GM23338 (cell line): Measurements from ENCODE around the gene XPNPEP1. TPM values are rescaled to one million over a fixed set of nuclear protein-coding genes. Genes with fewer than 3 reads are reported as not detected.

Source experiments
- ATAC-seq: fragments of 200-7000 bp; cut with Tn5 transposase; 3 replicates; pipeline ENCODE4 v1.9.1; 2020
- DNase-seq: peaks from one replicate; pipeline ENCODE4 v3.0.0-alpha.2; 2015; ENCODE audit warnings: low spot score
- H2AFZ ChIP-seq: fragments of 200-600 bp; sonication (generic); 2 replicates; pipeline ENCODE4 v1.8.0; 2016; ENCODE audit warnings: antibody characterized with exemption, mild to moderate bottlenecking, moderate library complexity
- H3F3A ChIP-seq: fragments of 200-600 bp; sonication (generic); replicated peaks from 2 replicates; pipeline ENCODE4 v1.8.0; 2017; ENCODE audit warnings: antibody characterized with exemption, mixed run types, low read depth
- H3K27ac ChIP-seq: fragments of 200-600 bp; sonication (generic); 2 replicates; pipeline ENCODE4 v1.6.1; 2016; ENCODE audit warnings: low read depth
- H3K27me3 ChIP-seq: fragments of 200-600 bp; sonication (generic); 2 replicates; pipeline ENCODE4 v1.8.0; 2016; ENCODE audit warnings: mild to moderate bottlenecking, mixed run types, moderate library complexity; ENCODE audit not compliant: insufficient read depth
- H3K36me3 ChIP-seq: fragments of 200-600 bp; sonication (generic); 2 replicates; pipeline ENCODE4 v1.8.0; 2016; ENCODE audit warnings: mild to moderate bottlenecking; ENCODE audit not compliant: insufficient read depth
- H3K4me1 ChIP-seq: fragments of 200-600 bp; sonication (generic); 2 replicates; pipeline ENCODE4 v1.8.0; 2016; ENCODE audit warnings: mild to moderate bottlenecking, moderate library complexity; ENCODE audit not compliant: insufficient read depth
- H3K4me2 ChIP-seq: fragments of 200-600 bp; sonication (generic); 2 replicates; pipeline ENCODE4 v1.7.1; 2017; ENCODE audit warnings: mixed run types
- H3K4me3 ChIP-seq: fragments of 200-600 bp; sonication (generic); 2 replicates; pipeline ENCODE4 v1.6.1; 2016; ENCODE audit warnings: mixed run types
- H3K79me2 ChIP-seq: fragments of 200-600 bp; sonication (generic); replicated peaks from 2 replicates; pipeline ENCODE4 v1.8.0; 2017; ENCODE audit warnings: mild to moderate bottlenecking; ENCODE audit not compliant: insufficient read depth
- H3K9me2 ChIP-seq: fragments of 200-600 bp; sonication (generic); 2 replicates; pipeline ENCODE4 v1.8.0; 2017; ENCODE audit not compliant: insufficient read depth
- H4K20me1 ChIP-seq: fragments of 200-600 bp; sonication (generic); replicated peaks from 2 replicates; pipeline ENCODE4 v1.8.0; 2017; ENCODE audit warnings: mild to moderate bottlenecking; ENCODE audit not compliant: insufficient read depth
- H3K27ac Mint-ChIP-seq: 2 replicates; pipeline ENCODE4 v1.8.0; 2020; ENCODE audit warnings: inconsistent platforms, mild to moderate bottlenecking, moderate library complexity, mixed read lengths
- H3K27me3 Mint-ChIP-seq: 3 replicates; pipeline ENCODE4 v1.8.0; 2022; ENCODE audit warnings: low read depth, mild to moderate bottlenecking, moderate library complexity, mixed read lengths, inconsistent platforms; ENCODE audit not compliant: insufficient read depth, poor library complexity
- H3K36me3 Mint-ChIP-seq: 3 replicates; pipeline ENCODE4 v1.8.0; 2021; ENCODE audit warnings: low read depth, mild to moderate bottlenecking, inconsistent platforms, moderate library complexity, mixed read lengths
- H3K4me1 Mint-ChIP-seq: 3 replicates; pipeline ENCODE4 v1.8.0; 2020; ENCODE audit warnings: mild to moderate bottlenecking, inconsistent platforms, mixed read lengths
- H3K4me3 Mint-ChIP-seq: 3 replicates; pipeline ENCODE4 v1.8.0; 2021; ENCODE audit warnings: moderate library complexity, mild to moderate bottlenecking, inconsistent platforms, mixed read lengths
- H3K9me3 Mint-ChIP-seq: 3 replicates; pipeline ENCODE4 v1.8.0; 2020; ENCODE audit warnings: moderate library complexity, mild to moderate bottlenecking, inconsistent platforms, mixed read lengths
- CREB1 ChIP-seq: fragments of 250-450 bp; sonication (Bioruptor Pico); IDR thresholded peaks from 2 replicates; pipeline ENCODE4 v1.5.0; 2020; ENCODE audit warnings: low read depth, mild to moderate bottlenecking, moderate library complexity
- JUNB ChIP-seq: IDR thresholded peaks from one replicate; pipeline ENCODE4 v1.6.1; 2016; ENCODE audit warnings: antibody characterized with exemption; ENCODE audit not compliant: unreplicated experiment
- polyA plus RNA-seq: library from polyadenylated mRNA; unstranded; fragments of >200 nt; fragmentation: Nextera tagmentation; extraction: Ambion mirVana; gene quantifications from 2 replicates; pipeline ENCODE4 v1.2.1, GENCODE V29; 2016
- total RNA-seq: library from RNA; depleted of rRNA; stranded (reverse); fragments of >200 nt; shearing (Covaris generic); gene quantifications from 2 replicates; pipeline ENCODE4 v1.2.3, GENCODE V29; 2014
- TF ChIP-seq, protein P1 (sequence below): IDR thresholded peaks from one replicate; pipeline ENCODE4 v1.6.1; 2018; ENCODE audit warnings: antibody characterized with exemption; ENCODE audit not compliant: unreplicated experiment
- TF ChIP-seq, protein P2 (sequence below): fragments of 250-450 bp; sonication (Bioruptor Pico); IDR thresholded peaks from 2 replicates; pipeline ENCODE4 v1.5.0; 2020; ENCODE audit warnings: mild to moderate bottlenecking, moderate library complexity

XPNPEP1 gene
- total and polyA plus RNA-seq, 2 experiments from 2014 or later, result 17.5 to 55.8 TPM

DNA sequence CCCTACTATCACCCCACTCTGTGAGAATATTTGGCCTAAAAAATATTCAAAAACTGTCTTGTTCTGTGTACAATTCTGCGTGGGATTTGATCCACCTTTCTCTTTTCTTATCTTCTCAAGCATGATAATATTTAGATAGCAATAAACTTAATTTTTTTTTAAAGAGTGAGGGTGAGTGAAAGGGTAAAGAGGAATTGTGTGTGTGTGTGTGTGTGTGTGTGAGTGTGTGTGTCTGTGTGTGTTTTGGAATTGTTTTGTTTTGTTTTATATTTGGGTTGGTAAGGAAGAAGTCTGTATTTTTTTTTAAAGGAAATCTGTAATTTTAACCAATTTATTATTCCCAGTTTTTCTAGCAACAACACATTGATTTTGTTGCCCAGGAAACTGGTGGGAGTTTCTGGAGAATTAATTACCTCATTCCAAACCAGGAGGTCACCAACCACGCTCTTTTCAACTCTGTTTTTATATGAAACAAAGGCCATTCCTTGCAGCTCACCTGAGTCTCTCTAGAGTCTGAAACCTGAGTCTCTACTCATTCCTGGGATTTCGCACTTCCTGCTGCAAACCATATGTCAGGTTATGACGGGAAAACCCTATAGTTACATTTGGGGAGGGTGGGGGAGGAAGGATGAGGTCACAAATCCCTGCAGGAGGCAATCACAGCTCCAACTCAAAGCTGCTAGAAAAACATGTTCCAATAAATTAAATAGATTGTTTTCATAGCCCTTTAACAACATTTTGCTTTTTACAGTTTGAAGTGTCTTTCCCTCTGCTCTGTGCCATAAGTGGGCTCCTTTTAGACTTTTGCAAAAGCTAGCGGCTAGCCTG, 38.1 kb upstream of the XPNPEP1 start:
- Mint-ChIP-seq H3K9me3 (no peaks in the 10 kb centered on the region), H3K27me3 (peaks cover 2% of the 10 kb centered on the region), H3K27ac (peak overlapping the region; percentile 83), H3K4me1 (peaks cover 35% of the 10 kb centered on the region), H3K4me3 (no peak overlapping the region), H3K36me3 (no peaks in the 10 kb centered on the region)
- ATAC-seq (peak; percentile 74), DNase-seq (peak; percentile 77)
- TF ChIP-seq CREB1 (CRISPR knock-in tag), result peak; percentile 72
- TF ChIP-seq, protein P1, sequence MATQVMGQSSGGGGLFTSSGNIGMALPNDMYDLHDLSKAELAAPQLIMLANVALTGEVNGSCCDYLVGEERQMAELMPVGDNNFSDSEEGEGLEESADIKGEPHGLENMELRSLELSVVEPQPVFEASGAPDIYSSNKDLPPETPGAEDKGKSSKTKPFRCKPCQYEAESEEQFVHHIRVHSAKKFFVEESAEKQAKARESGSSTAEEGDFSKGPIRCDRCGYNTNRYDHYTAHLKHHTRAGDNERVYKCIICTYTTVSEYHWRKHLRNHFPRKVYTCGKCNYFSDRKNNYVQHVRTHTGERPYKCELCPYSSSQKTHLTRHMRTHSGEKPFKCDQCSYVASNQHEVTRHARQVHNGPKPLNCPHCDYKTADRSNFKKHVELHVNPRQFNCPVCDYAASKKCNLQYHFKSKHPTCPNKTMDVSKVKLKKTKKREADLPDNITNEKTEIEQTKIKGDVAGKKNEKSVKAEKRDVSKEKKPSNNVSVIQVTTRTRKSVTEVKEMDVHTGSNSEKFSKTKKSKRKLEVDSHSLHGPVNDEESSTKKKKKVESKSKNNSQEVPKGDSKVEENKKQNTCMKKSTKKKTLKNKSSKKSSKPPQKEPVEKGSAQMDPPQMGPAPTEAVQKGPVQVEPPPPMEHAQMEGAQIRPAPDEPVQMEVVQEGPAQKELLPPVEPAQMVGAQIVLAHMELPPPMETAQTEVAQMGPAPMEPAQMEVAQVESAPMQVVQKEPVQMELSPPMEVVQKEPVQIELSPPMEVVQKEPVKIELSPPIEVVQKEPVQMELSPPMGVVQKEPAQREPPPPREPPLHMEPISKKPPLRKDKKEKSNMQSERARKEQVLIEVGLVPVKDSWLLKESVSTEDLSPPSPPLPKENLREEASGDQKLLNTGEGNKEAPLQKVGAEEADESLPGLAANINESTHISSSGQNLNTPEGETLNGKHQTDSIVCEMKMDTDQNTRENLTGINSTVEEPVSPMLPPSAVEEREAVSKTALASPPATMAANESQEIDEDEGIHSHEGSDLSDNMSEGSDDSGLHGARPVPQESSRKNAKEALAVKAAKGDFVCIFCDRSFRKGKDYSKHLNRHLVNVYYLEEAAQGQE, result no peak
- no peak for TF ChIP-seq JUNB
- Histone ChIP-seq H3K4me2 (peak overlapping the region; percentile 15; the same call in 1 of the 2 replicates), H3K36me3 (no peaks in the 10 kb centered on the region), H4K20me1 (no peaks in the 10 kb centered on the region), H3K27me3 (no peaks in the 10 kb centered on the region), H3F3A (no peaks in the 10 kb centered on the region), H2AFZ (peak overlapping the region; percentile 75), H3K4me1 (peaks cover 18% of the 10 kb centered on the region), H3K9me2 (no peaks in the 10 kb centered on the region), H3K4me3 (no peak overlapping the region), H3K79me2 (no peaks in the 10 kb centered on the region), H3K27ac (peak overlapping the region; percentile 9; the same call in 1 of the 2 replicates)

DNA sequence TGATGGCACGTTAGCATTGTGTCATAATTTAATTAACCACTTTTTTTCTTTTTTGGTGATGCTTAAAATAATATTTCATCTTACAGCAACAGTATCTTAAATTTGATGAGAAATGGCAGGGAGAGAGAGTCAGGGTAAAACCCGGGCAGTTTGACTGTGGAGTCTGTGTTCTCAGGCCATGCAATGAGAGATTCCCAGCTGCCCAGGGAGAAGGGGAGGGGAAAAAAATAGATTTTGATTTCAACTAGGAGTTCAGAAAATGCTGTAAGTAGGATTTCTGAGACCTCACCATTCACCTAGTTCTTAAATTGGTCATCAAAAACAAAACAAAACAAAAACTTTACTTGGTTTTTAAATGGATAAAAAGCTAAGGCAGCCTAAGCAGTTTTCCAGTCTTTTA, 37.4 kb upstream of the XPNPEP1 start:
- H2AFZ ChIP-seq, result 0 out of 2 replicates have a peak overlapping the region, but pooled peaks have one; percentile 1
- no peaks in the 10 kb centered on the region for H4K20me1 ChIP-seq
- H3K9me2 ChIP-seq, result no peaks in the 10 kb centered on the region
- no peaks in the 10 kb centered on the region for H3K36me3 ChIP-seq
- H3K4me3 Mint-ChIP-seq, result no peak overlapping the region; the same call in 2 of the 3 replicates
- H3K4me1 ChIP-seq, result peaks cover 18% of the 10 kb centered on the region
- TF ChIP-seq, protein P2, sequence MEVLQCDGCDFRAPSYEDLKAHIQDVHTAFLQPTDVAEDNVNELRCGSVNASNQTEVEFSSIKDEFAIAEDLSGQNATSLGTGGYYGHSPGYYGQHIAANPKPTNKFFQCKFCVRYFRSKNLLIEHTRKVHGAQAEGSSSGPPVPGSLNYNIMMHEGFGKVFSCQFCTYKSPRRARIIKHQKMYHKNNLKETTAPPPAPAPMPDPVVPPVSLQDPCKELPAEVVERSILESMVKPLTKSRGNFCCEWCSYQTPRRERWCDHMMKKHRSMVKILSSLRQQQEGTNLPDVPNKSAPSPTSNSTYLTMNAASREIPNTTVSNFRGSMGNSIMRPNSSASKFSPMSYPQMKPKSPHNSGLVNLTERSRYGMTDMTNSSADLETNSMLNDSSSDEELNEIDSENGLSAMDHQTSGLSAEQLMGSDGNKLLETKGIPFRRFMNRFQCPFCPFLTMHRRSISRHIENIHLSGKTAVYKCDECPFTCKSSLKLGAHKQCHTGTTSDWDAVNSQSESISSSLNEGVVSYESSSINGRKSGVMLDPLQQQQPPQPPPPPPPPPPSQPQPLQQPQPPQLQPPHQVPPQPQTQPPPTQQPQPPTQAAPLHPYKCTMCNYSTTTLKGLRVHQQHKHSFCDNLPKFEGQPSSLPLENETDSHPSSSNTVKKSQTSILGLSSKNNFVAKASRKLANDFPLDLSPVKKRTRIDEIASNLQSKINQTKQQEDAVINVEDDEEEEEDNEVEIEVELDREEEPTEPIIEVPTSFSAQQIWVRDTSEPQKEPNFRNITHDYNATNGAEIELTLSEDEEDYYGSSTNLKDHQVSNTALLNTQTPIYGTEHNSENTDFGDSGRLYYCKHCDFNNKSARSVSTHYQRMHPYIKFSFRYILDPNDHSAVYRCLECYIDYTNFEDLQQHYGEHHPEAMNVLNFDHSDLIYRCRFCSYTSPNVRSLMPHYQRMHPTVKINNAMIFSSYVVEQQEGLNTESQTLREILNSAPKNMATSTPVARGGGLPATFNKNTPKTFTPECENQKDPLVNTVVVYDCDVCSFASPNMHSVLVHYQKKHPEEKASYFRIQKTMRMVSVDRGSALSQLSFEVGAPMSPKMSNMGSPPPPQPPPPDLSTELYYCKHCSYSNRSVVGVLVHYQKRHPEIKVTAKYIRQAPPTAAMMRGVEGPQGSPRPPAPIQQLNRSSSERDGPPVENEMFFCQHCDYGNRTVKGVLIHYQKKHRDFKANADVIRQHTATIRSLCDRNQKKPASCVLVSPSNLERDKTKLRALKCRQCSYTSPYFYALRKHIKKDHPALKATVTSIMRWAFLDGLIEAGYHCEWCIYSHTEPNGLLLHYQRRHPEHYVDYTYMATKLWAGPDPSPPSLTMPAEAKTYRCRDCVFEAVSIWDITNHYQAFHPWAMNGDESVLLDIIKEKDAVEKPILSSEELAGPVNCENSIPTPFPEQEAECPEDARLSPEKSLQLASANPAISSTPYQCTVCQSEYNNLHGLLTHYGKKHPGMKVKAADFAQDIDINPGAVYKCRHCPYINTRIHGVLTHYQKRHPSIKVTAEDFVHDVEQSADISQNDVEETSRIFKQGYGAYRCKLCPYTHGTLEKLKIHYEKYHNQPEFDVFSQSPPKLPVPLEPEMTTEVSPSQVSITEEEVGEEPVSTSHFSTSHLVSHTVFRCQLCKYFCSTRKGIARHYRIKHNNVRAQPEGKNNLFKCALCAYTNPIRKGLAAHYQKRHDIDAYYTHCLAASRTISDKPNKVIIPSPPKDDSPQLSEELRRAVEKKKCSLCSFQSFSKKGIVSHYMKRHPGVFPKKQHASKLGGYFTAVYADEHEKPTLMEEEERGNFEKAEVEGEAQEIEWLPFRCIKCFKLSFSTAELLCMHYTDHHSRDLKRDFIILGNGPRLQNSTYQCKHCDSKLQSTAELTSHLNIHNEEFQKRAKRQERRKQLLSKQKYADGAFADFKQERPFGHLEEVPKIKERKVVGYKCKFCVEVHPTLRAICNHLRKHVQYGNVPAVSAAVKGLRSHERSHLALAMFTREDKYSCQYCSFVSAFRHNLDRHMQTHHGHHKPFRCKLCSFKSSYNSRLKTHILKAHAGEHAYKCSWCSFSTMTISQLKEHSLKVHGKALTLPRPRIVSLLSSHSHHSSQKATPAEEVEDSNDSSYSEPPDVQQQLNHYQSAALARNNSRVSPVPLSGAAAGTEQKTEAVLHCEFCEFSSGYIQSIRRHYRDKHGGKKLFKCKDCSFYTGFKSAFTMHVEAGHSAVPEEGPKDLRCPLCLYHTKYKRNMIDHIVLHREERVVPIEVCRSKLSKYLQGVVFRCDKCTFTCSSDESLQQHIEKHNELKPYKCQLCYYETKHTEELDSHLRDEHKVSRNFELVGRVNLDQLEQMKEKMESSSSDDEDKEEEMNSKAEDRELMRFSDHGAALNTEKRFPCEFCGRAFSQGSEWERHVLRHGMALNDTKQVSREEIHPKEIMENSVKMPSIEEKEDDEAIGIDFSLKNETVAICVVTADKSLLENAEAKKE, result no peak
- peak overlapping the region; percentile 15; the same call in 1 of the 2 replicates for H3K4me2 ChIP-seq
- H3K36me3 Mint-ChIP-seq, result no peaks in the 10 kb centered on the region
- H3K4me1 Mint-ChIP-seq, result peaks cover 41% of the 10 kb centered on the region
- H3K27ac Mint-ChIP-seq, result 0 out of 2 replicates have a peak overlapping the region, but pooled peaks have one; percentile 66
- DNase-seq (no peak), ATAC-seq (no peak)
- H3K79me2 ChIP-seq, result no peaks in the 10 kb centered on the region
- H3K27me3 Mint-ChIP-seq, result peaks cover 2% of the 10 kb centered on the region
- H3K9me3 Mint-ChIP-seq, result no peaks in the 10 kb centered on the region
- H3K27ac ChIP-seq, result no peak overlapping the region
- no peak overlapping the region for H3K4me3 ChIP-seq
- no peaks in the 10 kb centered on the region for H3F3A ChIP-seq
- H3K27me3 ChIP-seq, result no peaks in the 10 kb centered on the region
